Measurements from ENCODE around the gene CENPP. TPM values are rescaled to one million over a fixed set of nuclear protein-coding genes. Genes with fewer than 3 reads are reported as not detected.
A peak's percentile ranks its signal among the peaks of the same experiment; 100 is the strongest.

CENPP gene
- total RNA-seq, 4 donors from 2014 or later, result 2.9 to 8.3 (median 4.9) TPM

- TF ChIP-seq EP300 (IDR thresholded peaks at IDR 0.05), result no peak
- peak; percentile 38 for TF ChIP-seq POLR2AphosphoS5 (IDR thresholded peaks at IDR 0.05)
- peak in 1 of 2 donors; percentile 11 for TF ChIP-seq POLR2A (IDR thresholded peaks at IDR 0.05)
- Histone ChIP-seq H3K4me1 (peaks cover 23 to 100% (median 28%) of the 10 kb centered on the region in 3 donors), H3K27me3 (no peaks in the 10 kb centered on the region), H3K27ac (peak overlapping the region; percentile 88 to 92 (median 90)), H3K36me3 (peaks cover 0 to 40% of the 10 kb centered on the region in 2 donors), H3K4me3 (peak overlapping the region; percentile 7 to 38), H3K9me3 (no peaks in the 10 kb centered on the region)
- peak; percentile 82 for ATAC-seq
- WGBS, 2 donors (ENCODE audit: low coverage in 1 of 2), result 25 to 35% methylated on average over 11 of the region's 11 CpGs
Measured at GRCh38 chr9:92616655-92617111, 290.9 kb downstream of the CENPP start.

GRCh38 chr9:92617195-92617813, 291.6 kb downstream of the CENPP start:
- ATAC-seq, result no peak
- Histone ChIP-seq H3K9me3 (no peaks in the 10 kb centered on the region), H3K27me3 (no peaks in the 10 kb centered on the region), H3K27ac (peak overlapping the region; percentile 88 to 92 (median 90)), H3K36me3 (peaks cover 0 to 34% of the 10 kb centered on the region in 2 donors), H3K4me3 (peak overlapping the region in 1 of 2 donors; percentile 38), H3K4me1 (peaks cover 23 to 96% (median 28%) of the 10 kb centered on the region in 3 donors)
- WGBS, 2 donors (ENCODE audit: low coverage in 1 of 2), result 69 to 100% methylated on average over 1 to 4 of the region's 11 CpGs
- no peak for TF ChIP-seq EP300 (IDR thresholded peaks at IDR 0.05)
- TF ChIP-seq, protein P1, sequence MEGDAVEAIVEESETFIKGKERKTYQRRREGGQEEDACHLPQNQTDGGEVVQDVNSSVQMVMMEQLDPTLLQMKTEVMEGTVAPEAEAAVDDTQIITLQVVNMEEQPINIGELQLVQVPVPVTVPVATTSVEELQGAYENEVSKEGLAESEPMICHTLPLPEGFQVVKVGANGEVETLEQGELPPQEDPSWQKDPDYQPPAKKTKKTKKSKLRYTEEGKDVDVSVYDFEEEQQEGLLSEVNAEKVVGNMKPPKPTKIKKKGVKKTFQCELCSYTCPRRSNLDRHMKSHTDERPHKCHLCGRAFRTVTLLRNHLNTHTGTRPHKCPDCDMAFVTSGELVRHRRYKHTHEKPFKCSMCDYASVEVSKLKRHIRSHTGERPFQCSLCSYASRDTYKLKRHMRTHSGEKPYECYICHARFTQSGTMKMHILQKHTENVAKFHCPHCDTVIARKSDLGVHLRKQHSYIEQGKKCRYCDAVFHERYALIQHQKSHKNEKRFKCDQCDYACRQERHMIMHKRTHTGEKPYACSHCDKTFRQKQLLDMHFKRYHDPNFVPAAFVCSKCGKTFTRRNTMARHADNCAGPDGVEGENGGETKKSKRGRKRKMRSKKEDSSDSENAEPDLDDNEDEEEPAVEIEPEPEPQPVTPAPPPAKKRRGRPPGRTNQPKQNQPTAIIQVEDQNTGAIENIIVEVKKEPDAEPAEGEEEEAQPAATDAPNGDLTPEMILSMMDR (IDR thresholded peaks at IDR 0.05), result no peak
- no peak for TF ChIP-seq POLR2AphosphoS5 (IDR thresholded peaks at IDR 0.05)
- TF ChIP-seq POLR2A (IDR thresholded peaks at IDR 0.05), result no peak

GRCh38 chr9:92617951-92618510, 292.3 kb downstream of the CENPP start:
- peaks cover 0 to 28% of the 10 kb centered on the region in 2 donors for H3K36me3 ChIP-seq
- H3K9me3 ChIP-seq, result no peaks in the 10 kb centered on the region
- no peaks in the 10 kb centered on the region for H3K27me3 ChIP-seq
- no peak for TF ChIP-seq POLR2A (IDR thresholded peaks at IDR 0.05)
- TF ChIP-seq, protein P1 (IDR thresholded peaks at IDR 0.05), result no peak
- no peak for TF ChIP-seq POLR2AphosphoS5 (IDR thresholded peaks at IDR 0.05)
- no peak for TF ChIP-seq EP300 (IDR thresholded peaks at IDR 0.05)
- WGBS, 2 donors (ENCODE audit: low coverage in 1 of 2), result no CpG with 5 or more reads among the region's 11 CpGs
- ATAC-seq, result no peak
- no peak overlapping the region for H3K4me3 ChIP-seq
- H3K27ac ChIP-seq, result peak overlapping the region; percentile 88 to 92 (median 90)
- peaks cover 23 to 88% (median 28%) of the 10 kb centered on the region in 3 donors for H3K4me1 ChIP-seq

DNA sequence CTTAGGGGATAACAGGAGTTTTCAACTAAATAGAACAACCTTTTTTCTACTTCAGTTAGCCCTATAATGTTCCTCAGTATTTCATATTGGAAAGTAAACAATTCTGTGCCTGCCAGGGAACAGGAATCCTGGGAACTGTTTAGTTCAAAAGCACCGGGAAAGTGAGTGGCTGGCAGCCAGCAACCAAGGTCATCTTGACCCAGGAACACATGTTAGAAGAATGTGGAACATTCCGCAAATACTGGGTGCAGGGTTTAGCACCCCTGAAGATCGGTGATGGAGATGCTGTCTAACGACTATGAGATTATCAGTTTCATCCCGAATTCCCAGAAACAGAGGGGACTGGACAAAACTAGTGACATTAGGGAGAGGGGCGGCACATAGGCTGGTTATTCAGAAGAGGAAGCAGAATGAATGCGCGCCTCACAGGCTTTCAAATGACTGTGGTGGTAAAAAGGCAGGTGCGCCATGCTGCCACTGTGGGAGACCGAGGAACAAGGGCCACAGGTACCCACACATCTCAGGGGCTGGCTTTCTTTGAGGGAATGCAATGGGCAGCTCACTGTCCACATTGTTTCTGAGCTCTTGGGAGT, 293.0 kb downstream of the CENPP start:
- H3K4me1 ChIP-seq, result peaks cover 23 to 83% (median 28%) of the 10 kb centered on the region in 3 donors
- 75 to 77% methylated on average over 9 of the region's 10 CpGs for WGBS, 2 donors (ENCODE audit: low coverage in 1 of 2)

DNA sequence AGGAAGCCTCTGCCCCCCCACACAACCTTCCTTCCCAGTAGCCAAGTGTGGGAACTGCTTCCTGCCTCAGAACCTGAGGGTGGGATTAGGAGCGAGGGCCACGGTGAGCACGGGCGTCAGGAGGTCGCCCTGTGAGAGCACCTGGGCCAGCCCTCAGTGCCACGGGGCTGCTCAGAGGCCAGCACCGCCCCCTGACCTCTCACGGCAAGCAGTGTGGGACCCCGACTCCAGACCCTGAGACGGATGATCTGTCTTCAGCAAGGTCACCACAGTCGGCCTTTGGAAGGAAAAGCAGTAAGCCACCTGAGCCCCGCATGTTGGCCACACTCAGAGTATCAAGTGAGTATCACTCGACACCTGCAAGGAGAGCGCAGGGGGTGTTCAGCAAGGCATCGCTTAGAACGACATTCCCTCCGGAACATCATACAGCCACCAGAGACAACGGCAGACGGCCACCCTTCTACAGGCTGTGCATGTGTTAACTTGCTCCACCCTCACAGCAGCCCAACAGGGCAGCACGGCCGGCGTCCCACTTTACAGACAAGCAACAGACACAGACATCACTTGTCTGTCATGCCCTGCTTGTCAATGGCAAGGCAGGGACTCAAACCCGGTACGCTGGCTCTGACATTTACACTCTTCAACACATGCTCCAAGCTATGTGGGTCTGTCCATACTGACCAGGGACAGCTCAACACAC, 294.0 kb downstream of the CENPP start:
- no peak for ATAC-seq
- peaks cover 0 to 24% of the 10 kb centered on the region in 2 donors for H3K36me3 ChIP-seq
- H3K4me1 ChIP-seq, result peaks cover 25 to 83% (median 27%) of the 10 kb centered on the region in 3 donors
- H3K4me3 ChIP-seq, result no peak overlapping the region
- no peaks in the 10 kb centered on the region for H3K9me3 ChIP-seq
- 80 to 89% methylated on average over 1 to 7 of the region's 24 CpGs for WGBS, 2 donors (ENCODE audit: low coverage in 1 of 2)
- peak overlapping the region in 3 of 4 donors; percentile 65 to 91 (median 89) for H3K27ac ChIP-seq
- no peak for TF ChIP-seq EP300 (IDR thresholded peaks at IDR 0.05)
- TF ChIP-seq, protein P1 (IDR thresholded peaks at IDR 0.05), result no peak
- no peak for TF ChIP-seq POLR2A (IDR thresholded peaks at IDR 0.05)
- no peak for TF ChIP-seq POLR2AphosphoS5 (IDR thresholded peaks at IDR 0.05)
- H3K27me3 ChIP-seq, result no peaks in the 10 kb centered on the region

More for the DNA sequence above, 293.0 kb downstream of the CENPP start:
- H3K36me3 ChIP-seq, result peaks cover 0 to 26% of the 10 kb centered on the region in 2 donors
- no peak overlapping the region for H3K4me3 ChIP-seq
- no peaks in the 10 kb centered on the region for H3K27me3 ChIP-seq
- no peak for ATAC-seq
- peak overlapping the region; percentile 88 to 92 (median 90) for H3K27ac ChIP-seq
- no peak for TF ChIP-seq POLR2A (IDR thresholded peaks at IDR 0.05)
- no peak for TF ChIP-seq EP300 (IDR thresholded peaks at IDR 0.05)
- peak; percentile 49 for TF ChIP-seq POLR2AphosphoS5 (IDR thresholded peaks at IDR 0.05)
- no peaks in the 10 kb centered on the region for H3K9me3 ChIP-seq

All from gastroesophageal sphincter (tissue), 4 donors.